HUES64 (cell line): Measurements from ENCODE around the gene ZNF831.

ENCODE experiments used
- H3K27ac ChIP-seq: 2 replicates; pipeline ENCODE4 v1.7.0; 2013; ENCODE audit warnings: low read depth, low read length, inconsistent platforms
- H3K27me3 ChIP-seq: 2 replicates; pipeline ENCODE4 v1.6.1; 2013; ENCODE audit warnings: mild to moderate bottlenecking, low read length; ENCODE audit not compliant: insufficient read depth
- H3K36me3 ChIP-seq: 2 replicates; pipeline ENCODE4 v1.6.1; 2013; ENCODE audit warnings: mild to moderate bottlenecking, low read length; ENCODE audit not compliant: insufficient read depth
- H3K4me1 ChIP-seq: 2 replicates; pipeline ENCODE4 v1.6.1; 2013; ENCODE audit warnings: mild to moderate bottlenecking, low read length, moderate library complexity; ENCODE audit not compliant: insufficient read depth
- H3K4me3 ChIP-seq: 2 replicates; pipeline ENCODE4 v1.5.1; 2013; ENCODE audit warnings: mild to moderate bottlenecking, low read length, moderate library complexity
- H3K9ac ChIP-seq: 2 replicates; pipeline ENCODE4 v1.6.1; 2013; ENCODE audit warnings: mild to moderate bottlenecking, low read depth, low read length
- H3K9me3 ChIP-seq: 2 replicates; pipeline ENCODE4 v1.6.1; 2013; ENCODE audit warnings: low read depth, low read length; ENCODE audit not compliant: insufficient read depth
- WGBS: fragments of 150-250, 120-280 bp; methylation state at CpG from one replicate; pipeline ENCODE4 v1.1.7; 2013; ENCODE audit warnings: missing lambda C conversion rate; 5-methylcytosine and 5-hydroxymethylcytosine counted together

Gene ZNF831

GRCh38 chr20:59141818-59142581, 21.6 kb upstream of the ZNF831 start:
- Histone ChIP-seq H3K4me3 (no peak overlapping the region), H3K27ac (no peak overlapping the region), H3K36me3 (no peaks in the 10 kb centered on the region), H3K9me3 (peaks cover 20% of the 10 kb centered on the region; the same call in 1 of the 2 replicates), H3K9ac (no peak overlapping the region), H3K4me1 (no peaks in the 10 kb centered on the region), H3K27me3 (no peaks in the 10 kb centered on the region)
- 87% methylated on average over 13 of the region's 13 CpGs for WGBS

- 79% methylated on average over 5 of the region's 5 CpGs for WGBS
- Histone ChIP-seq H3K9me3 (peaks cover 9% of the 10 kb centered on the region; the same call in 1 of the 2 replicates), H3K4me3 (no peak overlapping the region), H3K36me3 (no peaks in the 10 kb centered on the region), H3K27ac (no peak overlapping the region), H3K4me1 (no peaks in the 10 kb centered on the region), H3K9ac (no peak overlapping the region), H3K27me3 (no peaks in the 10 kb centered on the region)
Measured at GRCh38 chr20:59143326-59143725, 20.3 kb upstream of the ZNF831 start.

GRCh38 chr20:59144179-59144830, 19.3 kb upstream of the ZNF831 start:
- Histone ChIP-seq H3K27ac (no peak overlapping the region), H3K36me3 (no peaks in the 10 kb centered on the region), H3K4me1 (no peaks in the 10 kb centered on the region), H3K9me3 (peaks cover 5% of the 10 kb centered on the region; the same call in 1 of the 2 replicates), H3K4me3 (no peak overlapping the region), H3K27me3 (no peaks in the 10 kb centered on the region), H3K9ac (no peak overlapping the region)
- WGBS: 93% methylated on average over 9 of the region's 9 CpGs

GRCh38 chr20:59144831-59145196, 18.8 kb upstream of the ZNF831 start:
- Histone ChIP-seq H3K27ac (no peak overlapping the region), H3K36me3 (no peaks in the 10 kb centered on the region), H3K9me3 (peaks cover 5% of the 10 kb centered on the region; the same call in 1 of the 2 replicates), H3K9ac (no peak overlapping the region), H3K4me3 (no peak overlapping the region), H3K4me1 (no peaks in the 10 kb centered on the region), H3K27me3 (no peaks in the 10 kb centered on the region)
- 89% methylated on average over 4 of the region's 4 CpGs for WGBS

GRCh38 chr20:59145247-59145923, 18.2 kb upstream of the ZNF831 start:
- WGBS: 95% methylated on average over 3 of the region's 5 CpGs
- Histone ChIP-seq H3K9ac (no peak overlapping the region), H3K9me3 (peaks cover 3% of the 10 kb centered on the region; the same call in 1 of the 2 replicates), H3K4me3 (no peak overlapping the region), H3K4me1 (no peaks in the 10 kb centered on the region), H3K27ac (no peak overlapping the region), H3K27me3 (no peaks in the 10 kb centered on the region), H3K36me3 (no peaks in the 10 kb centered on the region)

GRCh38 chr20:59145924-59146779, 17.5 kb upstream of the ZNF831 start:
- 94% methylated on average over 22 of the region's 23 CpGs for WGBS
- H3K4me3 ChIP-seq: no peak overlapping the region
- no peaks in the 10 kb centered on the region for H3K4me1 ChIP-seq
- no peaks in the 10 kb centered on the region for H3K36me3 ChIP-seq
- no peaks in the 10 kb centered on the region for H3K9me3 ChIP-seq
- no peak overlapping the region for H3K9ac ChIP-seq
- no peak overlapping the region for H3K27ac ChIP-seq
- no peaks in the 10 kb centered on the region for H3K27me3 ChIP-seq

- Histone ChIP-seq H3K4me1 (no peaks in the 10 kb centered on the region), H3K9me3 (no peaks in the 10 kb centered on the region), H3K36me3 (no peaks in the 10 kb centered on the region), H3K9ac (no peak overlapping the region), H3K27ac (no peak overlapping the region), H3K4me3 (no peak overlapping the region), H3K27me3 (no peaks in the 10 kb centered on the region)
- WGBS: 93% methylated on average over 8 of the region's 8 CpGs
Measured at GRCh38 chr20:59146780-59147565, 16.6 kb upstream of the ZNF831 start.

GRCh38 chr20:59147586-59147985, 16.0 kb upstream of the ZNF831 start:
- H3K9ac ChIP-seq: no peak overlapping the region
- H3K4me1 ChIP-seq: no peaks in the 10 kb centered on the region
- H3K9me3 ChIP-seq: no peaks in the 10 kb centered on the region
- no peak overlapping the region for H3K27ac ChIP-seq
- H3K36me3 ChIP-seq: no peaks in the 10 kb centered on the region
- WGBS: 91% methylated on average over 3 of the region's 3 CpGs
- no peaks in the 10 kb centered on the region for H3K27me3 ChIP-seq
- H3K4me3 ChIP-seq: no peak overlapping the region

GRCh38 chr20:59148701-59149493, 14.7 kb upstream of the ZNF831 start:
- H3K9me3 ChIP-seq: no peaks in the 10 kb centered on the region
- WGBS: 95% methylated on average over 8 of the region's 9 CpGs
- H3K36me3 ChIP-seq: no peaks in the 10 kb centered on the region
- no peaks in the 10 kb centered on the region for H3K27me3 ChIP-seq
- no peak overlapping the region for H3K27ac ChIP-seq
- no peak overlapping the region for H3K4me3 ChIP-seq
- no peak overlapping the region for H3K9ac ChIP-seq
- H3K4me1 ChIP-seq: no peaks in the 10 kb centered on the region
